ENCODE measurements around the gene PAOX.
"Not testable (repeated sequence)": the region's sequence is repeated elsewhere in the genome, so short reads cannot be mapped to it uniquely, and the experiment has no call there.

PAOX gene

DNA sequence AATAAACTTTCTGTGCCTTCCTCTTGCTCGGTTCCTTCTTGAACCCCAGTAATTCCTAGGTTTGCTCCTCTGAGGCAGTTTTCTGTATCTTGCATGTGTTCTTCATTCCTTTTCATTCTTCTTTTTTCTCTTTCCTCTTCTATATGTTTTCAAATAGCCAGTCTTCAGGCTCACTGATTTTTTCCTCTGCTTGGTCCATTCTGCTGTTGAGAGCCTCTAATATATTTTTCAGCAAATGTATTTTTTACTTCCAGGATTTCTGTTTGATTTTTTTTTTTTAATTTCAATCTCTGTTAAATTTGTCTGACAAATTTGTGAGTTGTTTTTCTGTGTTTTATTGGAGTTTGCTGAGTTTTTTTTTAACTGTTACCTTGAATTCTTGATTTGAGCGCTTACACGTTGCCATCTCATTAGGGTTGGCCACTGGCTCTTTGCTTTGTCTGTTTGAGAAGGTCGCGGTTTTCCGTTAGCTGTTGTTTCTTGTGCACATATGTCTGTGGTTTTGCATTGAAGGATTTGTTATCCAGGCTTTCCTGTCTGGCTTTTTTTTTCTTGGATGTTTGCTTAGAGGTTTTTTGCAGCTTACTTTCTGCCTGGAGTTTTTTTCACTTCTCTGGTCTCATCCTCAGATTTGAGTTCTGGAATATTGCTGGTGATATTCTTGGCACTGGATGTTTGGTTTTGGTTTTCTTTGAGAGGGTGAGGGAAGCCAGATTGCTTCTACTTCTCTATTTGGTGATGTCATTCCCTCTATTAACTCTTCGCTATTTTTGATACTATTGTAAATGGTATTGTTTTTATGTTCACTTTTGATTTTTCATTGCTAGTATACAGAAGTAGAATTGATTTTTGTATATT lies 32.7 kb downstream of the PAOX start:
- no peak for DNase-seq

DNA sequence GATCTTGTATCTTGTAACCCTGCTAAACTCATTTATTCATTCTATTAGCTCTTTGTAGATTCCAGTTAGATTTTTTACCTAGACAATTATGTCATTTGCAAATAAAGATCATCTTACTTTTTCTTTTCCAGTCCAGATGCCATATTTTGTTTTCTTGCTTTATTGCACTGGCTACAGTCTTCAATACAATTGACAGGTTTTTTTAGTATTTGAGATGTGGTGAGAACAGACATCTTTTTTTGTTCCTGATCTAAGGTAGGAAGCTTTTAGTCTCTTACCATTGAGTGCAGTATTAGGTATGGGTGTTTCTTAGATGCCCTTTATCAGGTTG lies 33.3 kb downstream of the PAOX start:
- DNase-seq, result no peak

DNA sequence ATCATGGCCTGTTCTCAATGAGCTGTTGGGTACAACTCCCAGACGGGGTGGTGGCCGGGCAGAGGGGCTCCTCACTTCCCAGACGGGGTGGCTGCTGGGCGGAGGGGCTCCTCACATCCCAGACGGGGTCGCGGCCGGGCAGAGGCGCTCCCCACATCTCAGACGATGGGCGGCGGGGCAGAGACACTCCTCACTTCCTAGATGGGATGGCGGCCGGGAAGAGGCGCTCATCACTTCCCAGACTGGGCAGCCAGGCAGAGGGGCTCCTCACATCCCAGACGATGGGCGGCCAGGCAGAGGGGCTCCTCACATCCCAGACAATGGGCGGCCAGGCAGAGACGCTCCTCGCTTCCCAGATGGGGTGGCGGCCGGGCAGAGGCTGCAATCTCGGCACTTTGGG lies 35.3 kb downstream of the PAOX start:
- DNase-seq, result not testable (repeated sequence)

- DNase-seq, result no peak
Observed at GRCh38 chr10:133415752-133416151, 36.7 kb downstream of the PAOX start.

- DNase-seq, result no peak
Observed at GRCh38 chr10:133418289-133418993, 39.4 kb downstream of the PAOX start.

DNA sequence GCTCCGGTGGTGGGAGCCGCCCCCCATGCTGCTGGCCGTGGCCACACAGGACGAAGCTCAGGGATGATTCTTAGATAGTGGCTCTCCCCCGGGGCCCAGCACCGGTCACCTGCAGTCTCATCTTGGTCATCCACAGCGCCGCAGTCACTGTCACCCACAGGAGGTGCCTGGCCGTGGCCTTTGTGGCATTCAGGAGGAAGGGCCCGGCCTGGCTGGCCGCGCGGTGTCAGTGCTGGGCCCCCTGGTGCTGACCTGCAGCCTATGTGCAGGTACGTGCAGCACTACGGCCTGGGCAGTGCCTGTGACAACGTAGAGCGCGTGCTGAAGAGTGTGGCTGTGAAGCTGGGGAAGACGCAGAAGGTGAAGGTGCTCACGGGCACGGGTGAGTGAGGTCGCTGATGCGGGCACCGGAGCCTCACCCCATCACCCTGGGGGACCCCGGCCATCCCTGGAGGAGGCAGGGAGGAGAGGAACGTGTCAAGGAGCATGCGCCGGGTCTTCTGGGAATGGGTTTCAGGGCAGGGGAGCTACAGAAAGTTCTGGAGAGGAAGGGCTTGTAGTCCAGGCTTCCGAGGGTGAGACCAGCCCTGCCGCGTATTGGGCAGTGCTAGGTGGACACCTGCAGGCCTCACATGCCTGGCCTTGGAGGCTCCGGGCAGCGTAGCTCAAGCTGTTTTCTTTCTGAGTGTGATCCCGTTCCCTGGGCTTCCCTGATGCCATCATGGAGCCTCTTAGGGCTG lies 40.3 kb downstream of the PAOX start:
- DNase-seq, result no peak

DNA sequence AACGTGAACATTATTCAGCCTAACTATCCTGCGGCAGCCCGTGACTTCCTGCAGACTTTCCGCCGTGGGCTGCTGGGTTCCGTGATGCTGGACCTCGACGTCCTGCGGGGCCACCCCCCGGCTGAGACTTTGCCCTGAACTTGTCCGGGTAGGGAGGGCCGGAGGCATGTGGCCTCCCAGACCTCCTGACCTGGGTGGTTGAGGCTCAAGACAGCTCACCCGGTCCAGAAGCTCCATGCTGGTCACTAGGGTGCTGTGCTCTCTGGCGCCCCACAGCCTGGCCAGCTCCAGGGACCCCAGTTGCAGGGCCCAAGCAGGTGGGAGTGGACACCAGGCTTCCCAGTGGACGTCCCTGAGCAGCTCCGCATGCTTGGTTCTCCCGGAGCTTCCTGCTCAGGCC lies 41.0 kb downstream of the PAOX start:
- DNase-seq, result no peak

DNA sequence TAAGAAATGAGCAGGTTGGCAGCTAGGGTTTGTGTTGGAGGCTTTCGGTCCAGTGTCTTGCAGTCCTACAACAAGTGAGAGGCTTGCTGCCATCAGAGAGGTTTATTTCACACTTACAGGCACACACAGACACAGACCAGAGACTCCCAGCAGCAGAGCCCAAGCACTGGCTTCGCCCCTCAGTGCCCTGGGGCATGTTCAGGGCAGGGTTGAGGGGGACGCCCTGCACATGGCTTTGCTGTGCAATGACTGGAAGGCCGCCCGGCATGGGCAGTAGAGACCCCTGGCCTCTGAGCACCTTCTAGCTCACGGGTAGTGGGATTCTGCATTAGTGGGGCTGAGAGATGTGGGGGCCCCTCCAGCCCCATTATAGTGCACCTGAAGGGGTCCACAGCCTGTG lies 41.5 kb downstream of the PAOX start:
- no peak for DNase-seq

DNA sequence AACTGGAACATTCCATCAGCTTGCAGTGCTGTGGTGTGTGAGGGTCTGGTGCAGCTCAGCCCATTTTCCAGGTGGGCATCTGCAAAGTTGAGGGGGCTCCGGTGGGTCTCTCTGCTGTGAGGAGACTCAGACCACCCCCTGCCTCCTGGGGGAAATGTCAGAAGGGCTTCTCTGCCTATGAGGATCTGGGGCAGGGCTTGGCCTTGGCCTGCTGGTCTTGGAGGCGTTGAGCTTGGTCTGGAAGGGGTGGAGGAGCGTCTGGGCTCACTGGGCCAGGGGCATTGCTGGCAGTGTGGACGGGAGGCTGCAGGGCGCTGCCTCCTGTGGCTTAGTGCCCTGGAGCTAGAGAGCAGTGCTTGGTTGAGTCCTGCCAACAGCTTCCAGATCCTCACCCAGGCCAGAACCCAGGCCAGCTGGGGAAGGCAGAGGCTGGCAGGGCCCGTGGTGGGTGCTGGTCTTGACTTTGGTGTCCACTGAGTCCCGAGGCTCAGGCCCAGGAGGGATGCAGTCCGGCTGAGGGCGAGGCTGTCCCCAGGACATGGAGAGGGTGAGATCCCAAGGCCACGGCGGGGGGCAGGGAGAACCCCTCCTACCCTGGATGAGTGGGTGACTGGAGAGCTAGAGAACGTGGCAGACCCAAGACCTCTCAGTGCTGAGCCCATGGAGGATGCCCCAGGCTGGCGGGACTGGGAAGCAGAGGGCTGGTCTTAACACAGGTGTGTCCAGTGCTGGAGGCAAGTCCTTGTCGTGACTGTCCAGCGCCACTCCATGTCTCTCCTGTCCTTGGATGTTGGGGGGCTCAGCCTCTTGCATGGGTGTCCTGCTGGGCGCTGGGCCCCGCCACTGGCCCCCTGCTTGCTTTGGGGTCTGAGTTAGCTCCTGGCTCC lies 42.5 kb downstream of the PAOX start:
- no peak for DNase-seq

GRCh38 chr10:133422223-133422806 lies 43.3 kb downstream of the PAOX start:
- DNase-seq, result no peak

DNA sequence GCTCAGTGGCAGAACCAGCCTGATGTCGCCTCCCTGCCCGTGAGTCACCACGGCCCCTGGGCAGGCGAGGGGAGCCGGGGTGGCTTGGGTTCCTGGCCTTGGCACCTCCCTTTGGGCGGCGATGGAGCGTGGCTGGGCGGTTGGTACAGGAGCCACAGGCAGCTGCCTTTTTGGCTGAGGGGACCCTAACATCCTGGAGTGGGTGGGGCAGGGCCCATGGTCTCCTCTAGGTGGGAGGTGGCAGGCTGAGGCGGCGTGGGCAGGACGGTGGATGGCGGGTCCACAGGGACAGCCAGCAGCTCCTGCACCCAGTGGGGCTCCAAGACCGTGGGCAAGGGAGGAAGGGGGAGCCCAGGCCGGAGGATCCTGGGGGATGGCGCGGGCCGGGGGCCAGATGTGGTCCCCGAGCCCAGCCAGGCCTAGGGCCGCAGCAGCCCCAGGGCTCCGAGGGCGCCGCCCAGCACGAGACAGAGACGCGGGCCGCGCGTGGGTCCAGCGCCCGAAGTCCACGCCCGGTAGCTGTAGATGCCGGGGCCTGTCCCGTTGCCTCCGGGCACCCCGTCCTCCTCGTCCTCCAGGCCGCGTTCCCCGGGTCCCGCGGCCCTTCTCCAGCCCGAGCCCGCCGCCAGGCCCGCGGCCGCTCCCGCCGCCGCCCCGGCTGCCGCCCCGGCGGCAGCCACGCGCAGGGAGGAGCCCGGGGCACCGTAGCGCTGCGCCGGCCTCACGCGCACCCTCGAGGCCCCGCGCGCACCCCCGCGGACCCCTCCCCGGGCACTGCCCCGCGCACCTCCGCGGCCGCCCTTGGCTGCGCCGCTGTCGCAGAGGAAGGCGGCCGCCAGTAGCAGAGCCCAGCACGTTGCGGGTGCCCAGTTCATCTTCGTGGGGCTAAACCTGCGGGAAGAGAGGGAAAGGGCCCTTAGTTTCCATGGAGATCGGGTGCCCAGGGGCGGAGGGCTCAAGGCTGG lies 44.0 kb downstream of the PAOX start:
- no peak for DNase-seq

DNA sequence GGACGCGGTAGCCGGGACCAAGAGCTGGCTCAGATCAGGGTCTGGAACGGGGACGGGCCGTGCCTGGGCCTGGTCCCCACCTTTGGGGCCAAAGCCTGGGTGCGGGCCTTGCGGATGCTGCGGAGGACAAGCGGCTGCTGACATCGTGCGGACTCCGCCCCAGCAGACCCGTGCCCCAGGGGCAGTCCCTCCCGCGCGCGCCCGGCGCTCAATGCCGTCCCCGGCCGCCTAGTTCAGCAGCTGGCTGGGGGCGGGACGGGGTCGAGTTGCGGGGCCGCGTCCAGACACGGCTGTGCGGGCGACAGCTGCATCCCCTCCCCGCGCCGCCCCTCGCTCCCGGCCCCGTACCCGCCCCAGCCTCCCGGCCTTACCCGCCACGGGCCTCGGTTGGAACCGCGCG lies 45.0 kb downstream of the PAOX start:
- DNase-seq, result not testable (repeated sequence)

DNA sequence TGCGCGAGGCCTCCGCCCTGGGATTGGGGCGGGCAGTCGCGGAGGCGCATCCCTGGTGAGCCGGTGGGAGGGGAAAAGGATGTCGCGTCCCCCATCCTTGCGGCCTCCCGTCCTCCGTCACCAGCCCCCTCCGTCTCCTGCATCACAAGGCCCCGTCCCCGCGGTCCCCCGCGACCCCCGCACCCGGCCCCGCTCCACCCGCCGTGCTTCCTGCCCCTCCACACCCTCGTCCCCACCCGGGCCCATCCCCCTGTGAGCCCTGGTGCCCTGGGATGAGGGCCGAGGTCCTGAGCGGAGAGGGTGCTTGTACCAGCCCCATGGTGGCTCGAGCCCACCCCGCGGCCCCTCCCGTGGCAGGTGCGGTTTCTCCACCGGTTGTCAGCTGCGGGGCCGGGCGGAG lies 45.5 kb downstream of the PAOX start, which contains the start of gene SPRN:
Gene SPRN (minus strand): TSS at position 25 of the 400 bp plus-strand sequence. CDS start 944 bp downstream, outside the sequence.
- DNase-seq, result not testable (repeated sequence)

DNA sequence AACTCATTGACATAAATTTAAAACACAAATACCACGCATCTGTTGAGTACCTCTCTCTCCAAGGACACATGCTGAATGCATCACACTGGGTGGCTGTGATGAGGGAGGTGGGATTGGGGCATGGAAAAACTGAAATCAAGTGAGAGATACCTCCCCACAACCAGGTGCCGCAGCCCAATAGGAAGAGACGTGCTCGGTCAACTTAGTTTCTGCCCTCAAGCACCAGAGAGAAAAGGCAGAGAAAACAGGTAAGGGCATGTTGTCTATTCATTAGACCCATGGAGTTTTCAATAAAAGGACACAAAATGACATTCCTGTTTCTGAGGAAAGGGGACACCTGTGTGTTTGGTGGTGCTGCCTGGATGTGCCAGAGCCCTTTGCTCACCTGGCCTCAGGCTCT lies 50.5 kb downstream of the PAOX start:
- not testable (repeated sequence) for DNase-seq

- DNase-seq, result not testable (repeated sequence)
Observed at GRCh38 chr10:133431888-133432613, 53.0 kb downstream of the PAOX start.

GRCh38 chr10:133432789-133433188 lies 53.7 kb downstream of the PAOX start:
- DNase-seq, result not testable (repeated sequence)

- peak; percentile 51 to 62 for DNase-seq
Observed at GRCh38 chr10:133438711-133439273, 59.7 kb downstream of the PAOX start.

DNA sequence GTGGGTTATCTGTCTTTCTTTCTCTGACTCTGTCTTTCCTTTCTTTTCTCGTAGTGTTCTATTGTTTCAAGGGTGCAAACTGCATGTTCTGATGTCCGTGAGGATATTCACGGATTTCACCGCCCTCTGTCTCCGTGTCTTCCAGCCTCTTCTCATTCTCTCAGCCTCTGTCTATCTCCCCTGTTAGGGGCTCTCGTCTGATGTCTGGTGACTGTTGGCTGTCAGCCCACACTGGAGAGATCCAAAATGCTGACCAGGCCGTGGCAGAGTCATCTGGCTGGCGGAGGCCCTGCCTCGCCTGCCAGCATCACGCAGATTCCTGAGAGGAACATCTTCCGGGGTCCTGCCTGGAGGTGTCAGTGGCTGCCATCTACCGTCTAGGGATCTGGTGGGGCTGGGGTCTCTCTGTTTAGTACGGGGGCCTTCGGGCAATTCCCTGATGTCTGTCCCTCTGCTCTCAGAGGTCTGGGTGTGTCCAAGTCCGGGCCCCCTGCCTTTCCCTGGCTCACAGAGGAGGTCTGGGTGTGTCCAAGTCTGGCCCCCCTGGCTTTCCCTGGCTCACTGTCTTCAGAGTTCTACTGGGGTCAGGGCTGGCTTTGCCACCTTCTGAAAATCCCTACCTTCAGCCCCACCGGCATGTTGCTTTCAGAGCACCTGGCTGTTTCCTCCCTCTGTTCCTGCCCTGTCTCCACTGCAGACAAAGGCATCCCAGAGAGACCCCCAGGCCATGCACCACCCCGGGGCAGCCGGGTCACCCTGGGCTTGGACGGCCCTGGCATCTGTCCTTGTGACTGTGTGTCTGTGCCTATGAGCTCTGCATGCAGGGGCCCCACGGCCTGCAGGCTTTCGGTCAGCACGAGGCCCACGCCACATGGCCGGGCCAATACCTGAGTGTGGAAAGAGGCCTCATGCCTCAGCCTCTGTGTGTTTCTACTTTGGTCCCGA lies 60.7 kb downstream of the PAOX start:
- DNase-seq, result no peak
